ENCODE data around the gene TAF7.

Gene TAF7

GRCh38 chr5:141330299-141331080, 9.9 kb upstream of the TAF7 start, which contains the start of gene PCDHGA1:
PCDHGA1 (plus strand) TSS chr5:141330514.
- peak within 1 kb of the TSS; percentile 69 for H3K4me3 ChIP-seq (ENCODE audit: low read length)

GRCh38 chr5:141328231-141328630, 7.6 kb upstream of the TAF7 start:
- Histone ChIP-seq H3K9me3 (ENCODE audit: control insufficient read depth, insufficient read depth, low read length) (peaks cover 12% of the 10 kb centered on the region; the same call in 1 of the 2 replicates), H3K9me2 (replicated peaks; ENCODE audit: control insufficient read depth, low read length) (no peaks in the 10 kb centered on the region), H3K79me2 (ENCODE audit: control insufficient read depth, low read length) (no peaks in the 10 kb centered on the region), H3F3A (ENCODE audit: control insufficient read depth, insufficient read depth) (no peaks in the 10 kb centered on the region), H3K27ac (ENCODE audit: low read depth, low read length) (no peak overlapping the region), H3K4me3 (ENCODE audit: low read length) (no peak overlapping the region), H4K20me1 (ENCODE audit: control insufficient read depth, insufficient read depth, low read depth, low read length) (no peaks in the 10 kb centered on the region), H3K27me3 (ENCODE audit: control insufficient read depth, low read length) (no peaks in the 10 kb centered on the region), H3K36me3 (ENCODE audit: control insufficient read depth, low read length) (no peaks in the 10 kb centered on the region), H3K4me2 (ENCODE audit: low read length) (no peak overlapping the region), H3K4me1 (ENCODE audit: control insufficient read depth, low read length) (peaks cover 26% of the 10 kb centered on the region)
- TF ChIP-seq EZH2phosphoT487 (IDR thresholded peaks at IDR 0.05; ENCODE audit: borderline replicate concordance, low read length), result no peak
- TF ChIP-seq, protein P1, sequence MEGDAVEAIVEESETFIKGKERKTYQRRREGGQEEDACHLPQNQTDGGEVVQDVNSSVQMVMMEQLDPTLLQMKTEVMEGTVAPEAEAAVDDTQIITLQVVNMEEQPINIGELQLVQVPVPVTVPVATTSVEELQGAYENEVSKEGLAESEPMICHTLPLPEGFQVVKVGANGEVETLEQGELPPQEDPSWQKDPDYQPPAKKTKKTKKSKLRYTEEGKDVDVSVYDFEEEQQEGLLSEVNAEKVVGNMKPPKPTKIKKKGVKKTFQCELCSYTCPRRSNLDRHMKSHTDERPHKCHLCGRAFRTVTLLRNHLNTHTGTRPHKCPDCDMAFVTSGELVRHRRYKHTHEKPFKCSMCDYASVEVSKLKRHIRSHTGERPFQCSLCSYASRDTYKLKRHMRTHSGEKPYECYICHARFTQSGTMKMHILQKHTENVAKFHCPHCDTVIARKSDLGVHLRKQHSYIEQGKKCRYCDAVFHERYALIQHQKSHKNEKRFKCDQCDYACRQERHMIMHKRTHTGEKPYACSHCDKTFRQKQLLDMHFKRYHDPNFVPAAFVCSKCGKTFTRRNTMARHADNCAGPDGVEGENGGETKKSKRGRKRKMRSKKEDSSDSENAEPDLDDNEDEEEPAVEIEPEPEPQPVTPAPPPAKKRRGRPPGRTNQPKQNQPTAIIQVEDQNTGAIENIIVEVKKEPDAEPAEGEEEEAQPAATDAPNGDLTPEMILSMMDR (IDR thresholded peaks at IDR 0.05; ENCODE audit: low read depth, low read length, poor library complexity, severe bottlenecking), result no peak

More at GRCh38 chr5:141330299-141331080, 9.9 kb upstream of the TAF7 start, which contains the start of gene PCDHGA1:
- H4K20me1 ChIP-seq (ENCODE audit: control insufficient read depth, insufficient read depth, low read depth, low read length), result no peaks in the 10 kb centered on the region
- no peaks in the 10 kb centered on the region for H3K27me3 ChIP-seq (ENCODE audit: control insufficient read depth, low read length)
- H3K79me2 ChIP-seq (ENCODE audit: control insufficient read depth, low read length), result no peaks in the 10 kb centered on the region
- no peaks in the 10 kb centered on the region for H3K9me2 ChIP-seq (replicated peaks; ENCODE audit: control insufficient read depth, low read length)
- no peaks in the 10 kb centered on the region for H3F3A ChIP-seq (ENCODE audit: control insufficient read depth, insufficient read depth)
- no peak within 1 kb of the TSS for H3K27ac ChIP-seq (ENCODE audit: low read depth, low read length)
- TF ChIP-seq, protein P1 (IDR thresholded peaks at IDR 0.05; ENCODE audit: low read depth, low read length, poor library complexity, severe bottlenecking), result peak; percentile 58
- TF ChIP-seq EZH2phosphoT487 (IDR thresholded peaks at IDR 0.05; ENCODE audit: borderline replicate concordance, low read length), result no peak
- no peaks in the 10 kb centered on the region for H3K36me3 ChIP-seq (ENCODE audit: control insufficient read depth, low read length)
- peaks cover 40% of the 10 kb centered on the region for H3K4me1 ChIP-seq (ENCODE audit: control insufficient read depth, low read length)
- H3K4me2 ChIP-seq (ENCODE audit: low read length), result peak within 1 kb of the TSS; percentile 72
- peaks cover 16% of the 10 kb centered on the region; the same call in 1 of the 2 replicates for H3K9me3 ChIP-seq (ENCODE audit: control insufficient read depth, insufficient read depth, low read length)

DNA sequence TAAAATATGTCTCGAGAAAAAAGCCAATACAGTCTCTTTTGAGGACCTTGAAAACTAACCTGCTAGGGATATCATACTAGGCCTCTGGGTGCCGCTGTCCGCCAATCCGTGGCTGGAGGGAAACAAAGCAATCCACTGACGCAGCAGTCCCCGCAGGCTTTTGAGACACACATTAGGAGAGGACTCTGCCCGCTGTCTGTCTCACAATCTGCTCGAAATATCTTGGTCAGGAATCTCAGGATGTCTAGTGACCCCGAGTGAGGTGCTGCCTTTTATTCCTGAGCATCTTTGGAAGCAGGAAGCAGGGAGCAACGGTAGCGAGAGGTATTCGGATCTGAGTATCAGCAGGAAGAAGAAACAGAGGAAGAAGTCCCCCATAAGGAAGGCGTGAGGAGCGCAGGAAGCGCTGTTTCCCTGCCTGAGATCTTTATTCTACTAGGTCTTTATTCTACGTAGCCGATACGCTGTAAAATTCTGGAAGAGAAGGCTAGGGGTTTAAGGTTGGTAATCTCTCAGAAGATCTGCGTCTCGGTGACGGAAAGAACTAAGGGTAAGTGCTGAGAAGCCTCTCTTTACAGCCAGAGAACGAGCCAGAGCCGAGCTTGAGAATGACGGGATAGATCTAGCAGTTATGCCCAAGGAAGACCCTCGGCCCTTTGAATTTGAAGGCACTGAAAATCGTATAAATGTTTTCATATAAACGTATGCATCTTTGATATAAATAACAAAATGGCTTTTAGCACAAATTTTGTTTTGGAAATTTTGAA, 5.7 kb upstream of the TAF7 start:
- peak overlapping the region; percentile 80 for H3K4me3 ChIP-seq (ENCODE audit: low read length)
- peaks cover 12% of the 10 kb centered on the region; the same call in 1 of the 2 replicates for H3K9me3 ChIP-seq (ENCODE audit: control insufficient read depth, insufficient read depth, low read length)
- H3K27me3 ChIP-seq (ENCODE audit: control insufficient read depth, low read length), result no peaks in the 10 kb centered on the region
- H3K9me2 ChIP-seq (replicated peaks; ENCODE audit: control insufficient read depth, low read length), result no peaks in the 10 kb centered on the region
- no peak for TF ChIP-seq EZH2phosphoT487 (IDR thresholded peaks at IDR 0.05; ENCODE audit: borderline replicate concordance, low read length)
- TF ChIP-seq, protein P1 (IDR thresholded peaks at IDR 0.05; ENCODE audit: low read depth, low read length, poor library complexity, severe bottlenecking), result peak; percentile 75
- H3K4me1 ChIP-seq (ENCODE audit: control insufficient read depth, low read length), result peaks cover 37% of the 10 kb centered on the region
- peak overlapping the region; percentile 31; the same call in 1 of the 2 replicates for H3K27ac ChIP-seq (ENCODE audit: low read depth, low read length)
- no peaks in the 10 kb centered on the region for H3K36me3 ChIP-seq (ENCODE audit: control insufficient read depth, low read length)
- H3K79me2 ChIP-seq (ENCODE audit: control insufficient read depth, low read length), result no peaks in the 10 kb centered on the region
- no peaks in the 10 kb centered on the region for H3F3A ChIP-seq (ENCODE audit: control insufficient read depth, insufficient read depth)
- H4K20me1 ChIP-seq (ENCODE audit: control insufficient read depth, insufficient read depth, low read depth, low read length), result no peaks in the 10 kb centered on the region
- H3K4me2 ChIP-seq (ENCODE audit: low read length), result peak overlapping the region; percentile 73

Data from DOHH2 (cell line).